CD4-positive, alpha-beta T cell treated with Interferon gamma for 1 hour (primary cell): ENCODE data around the gene SLC1A7.

ENCODE experiments used
- DNase-seq: peaks from one replicate; pipeline ENCODE4 v3.0.0-alpha.2; 2020

SLC1A7 gene

DNA sequence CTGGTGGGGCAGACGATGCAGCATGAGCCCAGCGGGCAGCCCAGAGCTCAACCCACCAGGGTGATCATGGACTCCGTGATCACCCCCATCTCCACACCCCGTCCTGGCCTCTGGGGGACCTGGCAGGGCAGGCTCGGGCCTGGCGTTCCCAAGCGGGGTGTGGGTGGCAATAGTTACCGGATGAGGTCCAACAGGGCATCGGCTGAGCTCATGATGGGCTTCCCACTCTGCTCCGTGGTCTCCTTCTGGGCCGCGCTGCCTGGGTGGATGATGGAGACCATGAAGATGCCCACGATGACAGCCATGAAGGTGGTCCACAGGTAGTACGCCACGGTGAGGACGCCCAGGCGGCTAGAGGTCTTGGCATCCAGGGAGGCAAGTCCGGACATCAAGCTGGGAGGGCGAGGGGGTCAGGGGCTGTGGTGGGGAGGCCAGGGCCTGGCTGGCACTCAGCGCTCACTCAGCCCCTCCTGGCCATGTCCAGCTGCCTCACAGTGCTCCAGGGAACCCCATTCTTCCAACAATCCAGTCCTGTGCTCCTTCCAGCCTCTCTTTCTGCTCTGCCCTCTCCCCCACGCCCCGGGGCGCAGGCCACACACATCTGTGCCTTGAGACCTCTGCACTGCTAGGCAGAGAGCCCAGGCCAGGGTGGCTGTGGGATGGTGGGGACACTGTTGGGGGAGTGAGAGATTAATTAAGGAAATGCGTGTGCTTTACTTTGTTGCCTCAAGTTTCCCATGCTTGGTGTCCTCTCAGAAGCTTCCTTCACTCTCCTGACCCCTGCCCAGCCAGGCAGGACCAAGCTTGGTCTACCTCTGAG, 27.6 kb downstream of the SLC1A7 start:
- DNase-seq, result no peak

DNA sequence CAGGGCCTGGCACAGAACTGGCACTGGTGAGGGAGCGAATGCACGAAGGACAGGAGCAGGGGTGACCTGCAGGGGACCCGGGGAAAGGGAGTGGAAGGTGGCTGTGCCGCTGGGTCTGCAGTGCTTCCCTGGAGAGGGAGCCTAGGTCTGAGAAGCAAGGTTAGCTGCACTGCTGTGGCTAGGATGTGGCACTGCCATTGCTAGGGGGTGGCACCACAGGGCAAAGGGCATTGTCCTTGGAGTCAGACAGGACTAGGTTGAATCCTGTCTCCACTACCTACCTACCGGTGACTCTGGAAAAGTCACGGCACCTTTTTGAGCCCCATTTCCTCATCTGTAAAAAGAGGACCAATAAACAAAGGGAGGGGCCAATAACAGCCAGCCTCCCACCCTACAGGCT, 28.3 kb downstream of the SLC1A7 start:
- DNase-seq, result no peak

DNA sequence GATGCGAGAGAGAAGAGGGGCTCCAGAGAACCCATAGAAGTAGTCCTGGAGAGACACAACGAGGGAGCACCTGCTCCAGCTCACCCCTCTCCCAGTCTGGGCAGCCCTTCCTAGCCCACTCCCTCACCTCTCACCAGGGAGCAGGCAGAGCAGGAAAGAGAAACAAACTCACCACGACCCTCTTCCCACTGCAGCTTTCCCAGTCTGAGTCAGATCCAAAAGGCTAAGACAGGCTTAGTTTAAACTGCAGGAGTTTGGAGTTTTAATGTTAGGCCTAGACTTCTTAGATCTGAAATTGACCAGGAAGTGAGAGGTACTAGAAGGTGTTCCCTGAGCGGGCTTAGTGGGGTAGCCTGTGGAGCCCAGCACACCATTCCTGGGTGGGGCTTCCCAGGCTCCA, 29.6 kb downstream of the SLC1A7 start:
- no peak for DNase-seq

DNA sequence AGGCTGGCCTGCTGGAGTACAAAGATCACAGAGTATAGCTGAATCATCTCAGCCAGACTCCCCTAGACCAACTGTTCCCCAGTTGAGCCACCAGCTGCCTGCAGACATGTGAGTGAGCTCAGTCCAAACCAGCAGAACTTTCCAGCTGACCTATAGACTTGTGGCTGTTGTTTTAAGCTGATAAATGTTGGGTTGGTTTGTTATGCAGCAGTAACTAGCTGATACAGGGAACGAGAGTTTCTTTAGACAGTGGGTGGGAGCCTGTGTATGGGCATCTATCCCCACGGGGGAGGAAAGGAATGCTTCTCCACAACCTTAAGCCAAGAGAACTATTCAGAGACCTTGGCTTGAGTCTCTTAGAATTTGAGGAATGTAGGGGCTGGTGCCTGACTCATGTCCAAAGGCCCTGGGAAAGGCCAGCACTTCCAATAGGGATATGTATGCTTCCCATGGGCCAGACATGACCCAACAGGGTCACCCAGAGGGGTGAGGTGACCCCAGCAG, 30.1 kb downstream of the SLC1A7 start:
- no peak for DNase-seq

DNA sequence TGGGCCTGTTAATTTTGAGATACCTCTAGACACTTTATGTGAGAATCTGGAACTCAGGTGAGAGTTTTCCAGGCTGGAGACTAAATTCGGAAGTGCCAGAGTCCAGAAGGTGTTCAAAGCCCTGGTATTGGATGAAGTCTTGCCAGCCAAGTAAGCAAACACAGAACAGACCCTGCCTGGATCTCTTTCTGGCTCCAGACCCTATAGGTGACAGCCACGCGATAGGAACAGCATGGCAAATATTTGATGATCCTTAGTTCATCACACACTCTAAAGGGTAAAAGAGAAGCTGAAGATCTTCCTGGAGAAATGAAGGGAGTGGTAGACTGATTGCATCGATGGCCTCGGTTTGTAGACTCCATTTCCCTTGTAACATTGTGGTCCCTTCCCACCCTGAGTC, 30.7 kb downstream of the SLC1A7 start:
- DNase-seq, result no peak

DNA sequence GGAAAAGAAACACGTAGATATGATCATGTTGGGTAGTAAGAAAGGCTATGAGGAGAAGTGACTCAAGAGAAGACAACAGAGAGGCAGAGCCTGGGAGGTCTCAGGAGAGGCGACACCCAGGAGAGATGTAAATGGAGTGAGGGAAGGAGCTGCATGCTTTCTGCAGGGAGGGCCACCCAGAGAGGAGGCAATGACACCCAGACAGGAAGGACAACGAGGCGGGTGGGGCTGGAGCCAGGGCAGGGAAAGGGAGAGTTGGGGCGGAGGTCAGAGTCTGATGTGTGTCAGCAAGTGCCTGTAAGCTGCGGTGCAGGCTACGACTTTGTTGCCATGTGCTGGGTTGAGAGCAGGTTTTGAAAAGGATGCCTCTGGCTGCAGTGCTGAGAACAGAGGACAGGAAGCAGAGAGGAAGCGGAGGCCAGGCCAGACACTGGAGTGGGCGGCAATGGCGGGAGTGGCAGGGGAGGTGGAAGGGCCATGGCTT, 31.3 kb downstream of the SLC1A7 start:
- DNase-seq, result no peak

DNA sequence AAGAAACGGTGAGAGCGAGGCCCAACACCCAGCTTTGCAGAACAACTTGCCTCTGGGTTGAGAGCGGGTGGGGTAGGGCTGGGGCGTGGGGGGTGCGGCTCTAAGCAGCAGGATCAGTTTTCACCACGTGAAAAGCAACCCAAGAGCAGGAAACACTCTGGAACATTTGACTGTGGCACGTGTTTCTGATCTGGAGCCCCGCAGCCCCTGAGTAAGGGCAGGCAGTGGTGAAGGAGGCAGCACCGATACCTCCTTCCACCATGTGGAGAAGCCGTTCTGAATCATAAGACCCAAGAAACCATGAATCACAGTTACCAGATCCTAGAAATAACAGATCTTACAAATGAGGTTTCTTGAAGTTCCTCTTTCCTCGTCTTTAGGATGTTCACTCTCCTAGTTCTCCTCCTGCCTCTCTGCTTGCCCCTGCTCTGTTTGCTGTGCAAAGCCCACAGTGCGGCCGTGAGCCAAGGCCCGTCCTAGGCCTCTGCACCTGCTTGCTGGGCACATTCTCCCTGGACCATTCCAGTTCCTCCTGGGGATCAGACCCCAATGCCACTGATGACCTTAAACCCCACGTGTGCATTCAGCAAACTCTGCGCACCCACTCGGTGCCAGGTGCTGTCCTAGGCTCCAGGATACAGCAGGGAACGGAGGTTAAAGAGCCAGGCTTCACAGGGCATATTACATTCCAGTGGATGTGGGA, 31.9 kb downstream of the SLC1A7 start:
- DNase-seq, result no peak

DNA sequence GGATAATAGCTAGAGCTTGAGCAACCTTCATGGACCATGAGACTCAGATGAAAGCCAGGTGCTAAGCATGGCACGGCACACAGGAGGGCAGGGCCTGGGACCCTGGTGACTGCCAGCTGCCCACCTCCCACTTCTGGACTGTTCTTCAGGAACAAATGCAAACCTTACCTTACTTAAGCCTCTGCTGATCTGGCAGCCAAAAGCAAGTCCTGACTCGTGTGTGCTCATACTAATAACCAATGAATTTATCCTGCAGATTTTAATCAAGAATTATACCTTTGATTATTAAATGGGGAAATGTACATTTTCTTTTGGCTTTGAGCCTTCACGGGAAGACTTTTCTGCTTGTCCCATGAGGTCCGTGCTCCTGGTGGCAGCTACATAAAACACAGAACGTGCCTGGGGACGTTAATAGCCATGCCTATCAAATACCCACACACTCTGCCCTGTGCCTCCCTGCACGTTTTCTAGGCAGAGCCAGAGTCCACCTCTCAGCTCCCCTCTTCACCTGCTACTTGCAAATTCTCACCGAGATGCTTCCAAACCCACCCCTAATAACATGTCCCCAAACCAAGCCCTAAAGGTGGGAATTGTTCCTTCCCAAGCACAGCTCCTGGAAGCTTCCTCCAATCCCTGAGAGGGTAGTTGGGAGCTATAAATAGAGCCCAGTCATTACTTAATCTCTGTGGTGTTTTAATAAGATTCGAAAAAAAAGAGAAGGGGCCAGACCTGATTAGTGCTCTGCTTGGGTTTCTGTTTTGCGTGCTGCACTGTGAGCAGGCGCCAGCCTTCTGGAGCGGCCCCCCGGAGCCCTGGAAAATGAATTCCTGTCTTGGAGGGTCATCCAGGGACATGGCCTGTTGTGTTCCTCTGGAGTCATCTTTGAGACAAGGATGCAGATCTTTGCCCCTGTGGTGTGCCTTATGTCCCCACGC, 33.5 kb downstream of the SLC1A7 start:
- DNase-seq, result no peak

DNA sequence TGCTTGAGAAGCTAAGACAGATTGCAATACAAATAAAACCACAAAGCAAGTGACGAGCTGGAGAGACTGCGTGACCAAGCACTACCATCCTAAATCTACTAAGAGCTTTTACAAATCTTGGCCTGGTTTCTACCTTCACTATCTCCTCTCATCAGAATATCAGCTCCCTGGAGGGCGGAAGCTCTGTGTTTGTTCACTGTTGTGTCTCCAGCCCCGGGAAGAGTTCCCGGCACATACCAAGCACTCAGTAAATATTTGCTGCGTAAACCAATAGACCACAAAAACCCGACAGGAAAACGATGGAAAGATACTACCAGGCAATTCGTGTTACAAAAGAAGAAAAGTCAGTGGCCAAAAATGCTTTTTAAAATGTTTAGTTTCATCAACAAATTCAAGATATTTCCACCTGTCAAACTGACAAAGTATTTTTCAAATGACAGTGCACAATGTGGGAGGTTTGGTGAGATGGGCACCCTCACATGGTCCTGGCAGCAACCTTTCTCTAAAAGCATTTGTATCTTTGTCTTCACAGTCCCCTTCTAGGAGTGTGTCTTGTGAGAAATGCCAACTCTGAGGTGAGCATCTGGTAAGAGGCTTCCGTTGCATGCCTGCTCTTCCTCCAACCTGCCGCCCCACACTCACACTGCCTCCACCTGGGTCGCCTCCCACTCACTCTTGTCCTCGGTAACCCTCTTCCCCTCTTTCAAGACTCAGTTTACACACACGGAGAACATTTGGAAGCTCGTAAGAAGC, 34.7 kb downstream of the SLC1A7 start:
- DNase-seq, result no peak

DNA sequence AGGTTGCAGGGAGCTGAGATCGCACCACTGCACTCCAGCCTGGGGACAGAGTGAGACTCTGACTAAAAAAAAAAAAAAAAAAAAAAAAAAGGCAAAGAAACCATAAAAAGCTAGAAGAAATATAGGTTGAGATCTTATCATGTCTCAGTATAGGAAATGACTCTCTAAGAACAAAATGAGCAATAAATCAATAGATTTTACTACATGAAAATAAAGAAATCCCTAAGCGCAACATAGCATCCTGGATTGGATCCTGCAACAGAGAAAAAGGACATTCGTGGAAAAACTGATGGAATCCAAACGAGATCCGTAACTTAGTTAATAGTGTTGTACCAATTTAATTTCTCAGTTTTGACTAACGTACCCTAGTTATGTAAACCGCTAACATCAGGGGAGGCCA, 35.3 kb downstream of the SLC1A7 start:
- DNase-seq, result no peak

DNA sequence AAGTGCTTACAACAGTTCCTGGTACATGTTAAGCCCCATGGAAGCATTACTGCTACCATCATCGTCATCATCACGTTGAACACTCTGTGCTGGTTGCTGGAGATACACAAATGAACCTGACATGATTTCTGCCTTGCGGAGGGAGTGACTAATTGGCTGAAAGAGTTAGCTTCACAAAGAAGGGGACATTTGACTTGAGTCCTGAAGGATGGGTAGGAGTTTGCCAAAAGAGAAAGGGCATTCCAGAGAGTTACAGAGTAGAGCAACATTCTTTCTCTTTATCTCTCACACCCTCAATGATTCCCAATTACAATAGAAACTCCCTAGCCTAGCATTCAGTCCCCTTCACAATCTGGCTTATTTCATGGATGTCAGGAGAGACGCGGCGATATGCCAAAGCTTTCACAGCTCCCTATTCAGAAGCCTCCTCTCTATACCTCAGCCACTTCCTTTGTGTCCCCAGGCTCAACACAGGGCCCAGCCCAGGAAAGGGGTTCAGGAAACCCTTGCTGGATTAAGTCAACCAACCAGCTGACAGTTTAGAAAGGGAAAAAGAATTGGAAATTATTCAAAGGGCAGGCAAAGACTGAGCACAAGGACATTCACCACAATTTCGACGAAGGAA, 38.0 kb downstream of the SLC1A7 start:
- DNase-seq, result no peak

DNA sequence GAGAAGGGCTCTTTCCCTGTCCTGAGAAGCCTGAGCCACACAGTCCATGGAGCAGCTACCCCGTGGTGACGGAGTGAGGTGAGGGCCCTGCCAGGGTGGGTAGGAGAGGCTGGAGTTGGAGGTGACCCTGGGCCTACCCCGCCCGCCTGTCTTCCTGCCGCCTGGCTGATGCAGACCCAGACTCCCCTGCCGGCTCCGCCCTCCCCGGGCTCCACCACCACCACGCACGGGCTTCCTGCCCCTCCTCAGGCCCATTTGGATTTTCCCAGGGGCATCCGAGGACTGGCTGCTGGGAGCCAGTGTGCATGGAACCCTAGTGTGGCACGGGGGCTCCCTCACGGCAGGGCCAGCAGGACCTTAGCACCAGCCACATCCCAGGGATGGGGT, 47.9 kb downstream of the SLC1A7 start:
- DNase-seq, result no peak

DNA sequence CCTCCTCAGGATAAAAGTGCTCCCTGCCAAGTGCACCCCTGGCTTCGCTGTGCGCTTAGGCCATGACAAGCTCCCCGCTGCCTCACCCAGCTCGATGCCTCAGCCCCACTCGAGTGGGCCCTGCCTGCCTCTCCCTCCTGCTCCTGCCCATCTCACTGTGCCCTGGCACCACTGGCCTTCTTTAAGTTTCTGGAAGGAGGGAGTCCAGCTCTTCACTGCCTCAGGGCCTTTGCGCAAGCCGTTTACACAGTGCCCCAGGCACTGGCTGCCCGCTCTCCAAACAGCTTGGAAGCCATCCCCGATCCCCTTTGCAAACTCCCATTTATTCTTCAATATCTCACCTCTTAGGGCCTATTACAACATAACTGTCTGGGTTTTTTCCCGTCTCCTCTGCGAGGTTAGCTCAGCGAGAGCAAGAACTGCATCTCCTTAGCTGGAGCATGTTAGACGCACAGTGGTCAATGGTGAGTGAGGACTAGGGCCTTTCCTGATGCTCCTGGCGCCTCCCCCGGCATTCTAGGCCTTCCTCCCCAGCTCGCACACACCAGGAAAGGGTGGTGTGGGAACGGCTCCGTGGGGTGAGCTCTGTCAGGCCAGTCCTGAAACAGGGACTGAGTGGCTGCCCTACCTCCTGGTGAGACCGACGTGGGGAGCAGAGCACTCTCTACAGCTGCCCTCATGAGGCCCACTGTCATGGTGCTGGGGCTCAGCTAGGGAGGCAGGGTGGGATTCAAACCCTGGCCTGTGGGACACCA, 48.5 kb downstream of the SLC1A7 start:
- no peak for DNase-seq

DNA sequence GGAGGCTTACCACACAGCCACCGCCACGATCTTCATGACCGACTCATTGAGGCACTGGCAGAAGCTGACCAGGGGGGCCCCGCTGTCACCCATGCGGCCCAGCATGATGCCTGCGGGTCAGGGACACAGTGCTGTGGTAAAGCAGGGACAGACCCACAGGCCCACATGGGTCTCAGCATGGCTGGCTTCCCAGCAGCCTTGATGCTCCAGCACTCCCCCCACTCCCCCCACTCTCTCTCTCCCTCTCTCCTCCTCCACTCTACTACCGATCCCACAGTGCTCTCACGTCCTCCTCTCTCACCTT, 49.0 kb downstream of the SLC1A7 start:
- no peak for DNase-seq

DNA sequence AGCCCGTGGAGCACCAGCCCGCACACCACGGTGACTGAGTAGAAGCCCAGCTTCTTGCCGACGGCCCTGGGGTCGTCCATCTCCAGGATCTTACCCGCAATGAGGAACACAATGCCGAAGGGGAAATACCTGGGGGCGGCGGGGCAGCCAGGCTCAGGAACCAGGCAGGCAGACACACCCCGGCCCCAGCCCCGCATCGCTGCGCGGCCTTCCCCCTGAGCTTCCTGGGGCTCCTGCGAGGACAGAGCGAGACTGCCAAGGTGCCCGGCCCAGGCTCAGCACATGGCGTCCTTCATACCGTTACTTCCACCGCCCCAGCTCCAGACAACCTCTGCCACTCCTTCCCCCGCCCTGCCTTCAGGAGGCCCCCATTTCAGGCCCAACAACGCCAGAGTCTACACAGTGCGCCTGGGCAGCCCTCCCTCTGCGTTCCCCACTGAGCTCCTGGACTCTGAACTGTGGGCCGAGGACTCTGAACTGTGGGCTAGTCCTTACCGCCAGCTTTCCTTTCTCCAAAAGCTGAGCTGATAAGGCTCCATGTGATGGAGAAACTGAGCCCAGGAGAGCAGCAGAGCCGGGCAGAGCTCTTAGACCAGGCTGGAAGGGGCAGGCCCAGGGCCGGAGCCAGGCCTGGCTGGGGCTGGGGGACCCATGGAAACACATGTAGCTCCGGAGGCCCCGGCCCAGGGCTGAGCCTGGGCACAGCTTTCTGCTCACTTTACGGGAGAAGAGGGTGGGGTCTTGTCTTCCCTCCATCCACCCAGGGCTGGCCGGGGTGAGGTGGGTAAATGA, 49.6 kb downstream of the SLC1A7 start:
- no peak for DNase-seq

DNA sequence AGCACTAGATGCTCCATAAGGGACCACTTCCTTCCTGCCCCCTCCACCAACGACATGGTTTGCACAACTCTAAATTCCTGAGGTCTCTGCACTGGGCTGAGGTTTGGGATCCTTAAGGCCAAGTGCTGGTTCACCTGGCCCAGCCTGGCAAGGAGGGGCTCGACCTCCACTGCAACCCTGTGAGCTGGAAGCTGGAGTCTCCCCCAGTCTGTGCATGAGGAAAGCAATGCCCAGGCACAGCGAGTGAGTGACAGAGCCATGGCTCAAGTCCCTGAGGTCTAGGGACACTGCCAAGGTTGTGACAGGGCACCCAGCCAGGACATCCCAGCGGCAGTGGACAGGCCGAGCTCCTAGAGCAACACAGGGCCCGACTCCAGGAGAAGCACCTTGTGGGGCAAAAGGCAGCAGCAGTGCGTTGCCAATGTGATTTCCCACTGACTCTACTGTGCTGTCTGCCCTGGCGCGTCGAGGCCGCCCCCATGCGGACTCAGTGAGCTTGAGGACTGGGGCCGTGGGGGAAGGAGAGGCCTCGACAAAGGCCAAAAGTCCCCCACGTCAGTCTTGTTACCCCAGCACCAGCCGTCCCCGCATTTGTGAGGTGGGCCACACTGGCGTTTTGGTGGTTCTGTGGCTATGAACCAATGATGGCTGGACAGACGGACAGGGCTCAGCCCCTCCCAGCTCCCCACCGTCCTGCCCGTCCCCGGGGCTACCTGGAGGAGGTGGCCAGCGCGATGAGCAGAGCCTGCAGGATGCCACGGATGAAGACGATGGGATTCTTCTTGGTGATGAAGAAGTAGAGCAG, 50.4 kb downstream of the SLC1A7 start:
- DNase-seq, result no peak

DNA sequence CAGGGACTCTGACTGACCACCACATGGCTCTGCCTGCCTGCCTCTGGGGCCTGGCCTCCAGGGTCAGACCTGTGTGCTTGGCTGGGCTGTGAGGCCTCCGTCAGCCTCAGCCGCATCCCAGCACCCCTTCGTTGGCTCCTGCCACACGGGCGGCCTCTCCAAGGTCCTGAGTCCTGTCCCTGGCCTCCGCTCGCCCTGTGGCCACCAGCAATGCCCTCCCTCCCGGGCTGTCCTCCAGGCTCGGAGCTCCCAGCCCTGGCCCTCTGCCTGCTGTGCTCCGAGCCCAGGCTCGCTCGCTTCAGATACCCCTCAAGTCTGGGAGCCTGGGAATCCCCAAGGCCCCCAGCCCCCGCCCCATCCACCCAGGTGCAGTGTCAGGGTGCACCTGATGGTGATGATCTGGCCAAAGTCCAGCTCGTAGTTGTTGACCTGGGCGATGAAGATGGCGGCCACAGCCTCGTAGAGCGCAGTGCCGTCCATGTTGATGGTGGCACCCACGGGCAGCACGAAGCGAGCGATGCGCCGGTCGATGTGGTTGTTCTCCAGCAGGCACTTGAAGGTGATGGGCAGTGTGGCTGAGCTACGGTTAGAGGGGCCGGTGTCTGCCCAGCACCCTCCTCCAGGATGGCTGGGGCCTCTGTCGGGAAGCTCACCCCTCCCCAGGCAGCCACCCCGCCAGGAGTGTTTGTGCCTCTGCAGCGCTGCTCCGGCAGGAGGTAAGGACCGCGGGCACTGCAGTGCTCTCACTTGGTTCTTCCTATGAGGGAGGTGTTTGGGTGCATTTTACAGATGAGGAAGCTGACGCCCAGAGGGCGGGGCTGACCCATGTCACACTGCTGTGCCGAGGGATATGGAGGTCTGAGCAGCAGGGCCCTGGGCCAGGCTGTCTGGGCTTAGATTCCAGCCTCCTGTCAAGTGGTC, 52.0 kb downstream of the SLC1A7 start:
- DNase-seq, result peak; percentile 23

DNA sequence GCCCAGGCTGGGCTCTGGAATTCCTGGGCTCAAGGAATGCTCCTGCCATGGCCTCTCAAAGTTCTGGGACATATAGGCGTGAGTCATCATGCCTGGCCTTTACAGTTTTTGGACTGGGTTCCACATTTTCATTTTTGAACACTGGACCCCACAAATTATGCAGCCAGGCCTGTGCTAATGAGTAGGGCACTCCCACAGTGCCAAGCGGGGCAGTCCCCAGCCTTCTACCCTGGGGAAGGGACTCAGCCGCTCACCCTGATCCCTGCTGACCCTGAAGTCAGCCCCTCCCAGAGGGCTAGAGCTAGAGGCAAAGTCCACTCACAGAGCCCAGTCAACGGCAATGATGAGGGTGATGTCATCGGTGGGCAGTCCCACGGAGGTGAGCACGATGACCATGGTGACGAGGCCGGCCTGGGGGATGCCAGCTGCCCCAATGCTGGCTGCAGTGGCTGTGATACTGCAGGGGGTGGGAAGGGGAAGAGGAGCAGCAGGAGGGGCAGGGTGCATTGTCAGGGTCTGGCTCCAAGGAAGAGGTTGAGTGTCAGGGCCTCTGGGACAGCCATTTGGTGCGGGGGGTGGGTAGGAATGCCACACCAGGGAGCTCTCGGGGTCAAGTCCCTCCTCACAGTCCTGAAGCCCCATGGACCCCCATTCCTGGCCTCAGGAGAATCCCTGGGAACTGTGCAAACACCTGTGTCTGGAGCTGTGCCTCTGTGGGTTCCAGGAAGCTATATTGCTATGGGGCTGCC, 52.8 kb downstream of the SLC1A7 start:
- no peak for DNase-seq
